Transverse colon (tissue), 4 donors: ENCODE results near the gene TECTA. TPM values are rescaled to one million over a fixed set of nuclear protein-coding genes. Genes with fewer than 3 reads are reported as not detected.
A peak's percentile ranks its signal among the peaks of the same experiment; 100 is the strongest.

Source experiments
- DNase-seq: peaks from one replicate; pipeline ENCODE4 v3.0.0-alpha.2; 2019
- H3K27ac ChIP-seq, 4 donors: fragments of 200-600 bp; sonication (generic); 2 replicates each; pipeline ENCODE4 v1.5.1; 2016 to 2018; ENCODE audit warnings: inconsistent platforms in 4 of 4
- H3K27me3 ChIP-seq: fragments of 200-600 bp; sonication (generic); 2 replicates; pipeline ENCODE4 v1.5.1; 2017; ENCODE audit warnings: inconsistent platforms
- H3K36me3 ChIP-seq, 4 donors: fragments of 200-600 bp; sonication (generic); 2 replicates each; pipeline ENCODE4 v1.5.1; 2017 to 2019; ENCODE audit warnings: inconsistent platforms in 4 of 4
- H3K4me1 ChIP-seq, 4 donors: fragments of 200-600 bp; sonication (generic); 2 replicates each; pipeline ENCODE4 v1.5.1; 2017 to 2020; ENCODE audit warnings: inconsistent platforms in 4 of 4
- H3K4me3 ChIP-seq, 4 donors: fragments of 200-600 bp; sonication (generic); 1 replicate in 1 of 4; 2 replicates in 3 of 4; pipeline versions ENCODE4 v1.5.1 to v1.6.1; 2017 to 2019; ENCODE audit warnings: inconsistent platforms in 4 of 4
- H3K9me3 ChIP-seq, 2 donors: fragments of 200-600 bp; sonication (generic); 2 replicates each; pipeline ENCODE4 v1.5.1; 2017 to 2019; ENCODE audit warnings: inconsistent platforms in 2 of 2
- CTCF ChIP-seq, 5 experiments: fragments of 200-600 bp in 3 of 5; fragments of 450-650 bp in 2 of 5; sonication (generic) in 3 of 5; IDR thresholded peaks; 1 replicate in 2 of 5; 2 replicates in 3 of 5; pipeline ENCODE4 v1.5.1; 2016 to 2017; ENCODE audit warnings: antibody characterized with exemption in 5 of 5, inconsistent platforms in 3 of 5, mild to moderate bottlenecking in 2 of 5, moderate library complexity in 1 of 5
- EP300 ChIP-seq: sonication (generic); formaldehyde crosslinking; IDR thresholded peaks from one replicate; pipeline ENCODE4 v1.6.1; 2017; ENCODE audit warnings: antibody characterized with exemption, low read depth
- POLR2A ChIP-seq: fragments of 450-650 bp; IDR thresholded peaks from one replicate; pipeline ENCODE4 v1.6.1; 2016; ENCODE audit warnings: antibody characterized with exemption, mild to moderate bottlenecking, moderate library complexity
- POLR2AphosphoS5 ChIP-seq, 3 donors: sonication (generic); formaldehyde crosslinking; IDR thresholded peaks; one replicate each; pipeline ENCODE4 v1.6.1; 2016; ENCODE audit warnings: antibody characterized with exemption in 3 of 3
- WGBS, 2 donors: methylation state at CpG; one replicate each; pipeline ENCODE4 v1.1.5; 2018; ENCODE audit warnings: low coverage in 1 of 2; 5-methylcytosine and 5-hydroxymethylcytosine counted together
- in situ Hi-C, 4 donors: fragments of 200-750 bp; cut with MboI; loops; one replicate each; pipeline versions ENCODE4 v1.15.0 to v1.15.1; 2017; ENCODE audit warnings: low sequenced_read_pairs in 3 of 4, low pct_ligation_motif_present in 1 of 4, low pct_unique_long_range_greater_than_20kb in 1 of 4
- intact Hi-C: fragments of 100-400 bp; cut with DNase I; formaldehyde crosslinking; loops from one replicate; pipeline ENCODE4 v1.15.1; 2023; ENCODE audit warnings: low total_unique reads
- total RNA-seq, 4 donors: library from RNA; depleted of rRNA; stranded (reverse); fragments of >200 nt; gene quantifications; one replicate each; pipeline ENCODE4 v1.1.0, GENCODE V29; 2016

Gene TECTA
- total RNA-seq, 4 donors from 2014 or later = 0.20 to 1.1 (median 0.44) TPM

GRCh38 chr11:121194731-121195596 is 93.9 kb downstream of the TECTA start:
- H3K27ac ChIP-seq = no peak overlapping the region
- 7 to 16% methylated on average over 11 to 13 of the region's 13 CpGs for WGBS, 2 donors

GRCh38 chr11:121198491-121198890 is 97.4 kb downstream of the TECTA start:
- H3K4me1 ChIP-seq = no peaks in the 10 kb centered on the region
- no peaks in the 10 kb centered on the region for H3K9me3 ChIP-seq
- H3K27me3 ChIP-seq = peaks cover 14% of the 10 kb centered on the region
- H3K27ac ChIP-seq = no peak overlapping the region
- intact Hi-C loops (loop anchor here (10.0 kb wide), 1 partner anchor 684 kb away; the partner anchor contains the start of gene GRIK4), in situ Hi-C loops (loop anchor here in 1 of 4 donors (25.0 kb wide), 1 partner anchor 686 kb away; the partner anchor contains the start of gene GRIK4)
- DNase-seq = no peak
- no peak overlapping the region for H3K4me3 ChIP-seq
- no peaks in the 10 kb centered on the region for H3K36me3 ChIP-seq
- WGBS, 2 donors = 40 to 76% methylated on average over 1 to 5 of the region's 5 CpGs
- TF ChIP-seq EP300 = no peak
- TF ChIP-seq POLR2AphosphoS5 (IDR thresholded peaks at IDR 0.05) = no peak
- TF ChIP-seq POLR2A = no peak
- TF ChIP-seq CTCF (IDR thresholded peaks at IDR 0.05) = no peak

More at GRCh38 chr11:121194731-121195596, 93.9 kb downstream of the TECTA start:
- Histone ChIP-seq H3K4me3 (no peak overlapping the region), H3K27me3 (peaks cover 14% of the 10 kb centered on the region), H3K36me3 (no peaks in the 10 kb centered on the region), H3K4me1 (no peaks in the 10 kb centered on the region), H3K9me3 (no peaks in the 10 kb centered on the region)
- DNase-seq = peak; percentile 34
- in situ Hi-C loops = loop anchor here in 1 of 4 donors (25.0 kb wide), 1 partner anchor 683 kb away; the partner anchor contains the start of gene GRIK4
- intact Hi-C loops = loop anchor here (10.0 kb wide), 1 partner anchor 680 kb away; the partner anchor contains the start of gene GRIK4
- TF ChIP-seq POLR2A (no peak), CTCF (IDR thresholded peaks at IDR 0.05) (peak; percentile 68 to 87 (median 80)), EP300 (no peak), POLR2AphosphoS5 (IDR thresholded peaks at IDR 0.05) (no peak)

GRCh38 chr11:121199516-121199915 is 98.5 kb downstream of the TECTA start:
- no peaks in the 10 kb centered on the region for H3K4me1 ChIP-seq
- TF ChIP-seq CTCF (IDR thresholded peaks at IDR 0.05) (no peak), POLR2AphosphoS5 (IDR thresholded peaks at IDR 0.05) (no peak), EP300 (no peak), POLR2A (no peak)
- no peak overlapping the region for H3K4me3 ChIP-seq
- no peak overlapping the region for H3K27ac ChIP-seq
- peaks cover 14% of the 10 kb centered on the region for H3K27me3 ChIP-seq
- H3K9me3 ChIP-seq = no peaks in the 10 kb centered on the region
- WGBS, 2 donors = 71% methylated on average over 3 of the region's 3 CpGs; no CpG with 5 or more reads in 1 of the 2 donors
- no peak for DNase-seq
- intact Hi-C loops = loop anchor here (10.0 kb wide), 1 partner anchor 685 kb away; the partner anchor contains the start of gene GRIK4
- no peaks in the 10 kb centered on the region for H3K36me3 ChIP-seq
- in situ Hi-C loops = loop anchor here in 1 of 4 donors (25.0 kb wide), 1 partner anchor 687 kb away; the partner anchor contains the start of gene GRIK4

GRCh38 chr11:121206810-121207209 is 105.8 kb downstream of the TECTA start:
- WGBS, 2 donors = 13 to 25% methylated on average over 2 of the region's 2 CpGs

More at GRCh38 chr11:121206810-121207209, 105.8 kb downstream of the TECTA start:
- no peak overlapping the region for H3K4me3 ChIP-seq
- H3K27ac ChIP-seq = no peak overlapping the region
- no peak for TF ChIP-seq POLR2AphosphoS5 (IDR thresholded peaks at IDR 0.05)
- no peak for TF ChIP-seq CTCF (IDR thresholded peaks at IDR 0.05)
- TF ChIP-seq POLR2A = no peak
- TF ChIP-seq EP300 = no peak
- in situ Hi-C loops = no loop called here
- no peaks in the 10 kb centered on the region for H3K27me3 ChIP-seq
- H3K36me3 ChIP-seq = no peaks in the 10 kb centered on the region
- intact Hi-C loops = no loop called here
- H3K9me3 ChIP-seq = no peaks in the 10 kb centered on the region
- DNase-seq = no peak
- H3K4me1 ChIP-seq = peaks cover 0 to 19% (median 6%) of the 10 kb centered on the region in 4 donors
